Ishikawa (cell line): Measurements from ENCODE around the gene RPL3.

Source experiments
- CEBPB ChIP-seq: IDR thresholded peaks from 2 replicates; pipeline ENCODE4 v1.6.1; 2012
- EP300 ChIP-seq: IDR thresholded peaks from 2 replicates; pipeline ENCODE4 v1.6.1; 2012; ENCODE audit warnings: borderline replicate concordance
- RAD21 ChIP-seq: IDR thresholded peaks from 2 replicates; pipeline ENCODE4 v1.6.1; 2012; ENCODE audit warnings: low read depth
- TAF1 ChIP-seq: IDR thresholded peaks from 2 replicates; pipeline ENCODE4 v1.6.1; 2012; ENCODE audit warnings: low read depth, mild to moderate bottlenecking
- TEAD4 ChIP-seq: IDR thresholded peaks from 2 replicates; pipeline ENCODE4 v1.6.1; 2012
- TF ChIP-seq, protein P1 (sequence below): IDR thresholded peaks from 2 replicates; pipeline ENCODE4 v1.6.1; 2012
- TF ChIP-seq, protein P2 (sequence below): IDR thresholded peaks from 2 replicates; pipeline ENCODE4 v1.6.1; 2012; ENCODE audit warnings: low read depth, mild to moderate bottlenecking

DNA sequence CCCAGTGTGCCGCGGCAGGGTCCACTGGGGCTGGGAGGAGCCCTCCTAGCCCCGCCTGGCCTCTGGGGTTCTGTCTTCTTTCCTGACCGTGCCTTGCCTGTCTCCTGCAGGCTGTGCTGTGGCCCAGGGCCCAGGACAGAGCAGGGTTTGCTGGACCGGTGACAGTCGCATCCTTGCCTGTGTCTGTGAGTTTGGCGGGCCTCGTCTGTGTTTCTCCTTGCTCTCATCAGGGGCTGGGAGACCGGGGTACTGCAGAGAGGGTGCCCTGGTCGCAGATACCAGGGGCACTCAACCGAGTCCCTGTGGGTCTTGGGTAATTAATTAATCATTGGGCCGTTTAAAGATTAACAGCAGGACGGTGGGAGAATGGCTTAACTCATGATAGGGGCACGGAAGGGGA is 29.9 kb downstream of the RPL3 start:
- TF ChIP-seq TEAD4 (no peak), RAD21 (no peak), CEBPB (no peak), EP300 (peak; percentile 55; the same call in 1 of the 2 replicates), TAF1 (no peak)
- TF ChIP-seq, protein P1, sequence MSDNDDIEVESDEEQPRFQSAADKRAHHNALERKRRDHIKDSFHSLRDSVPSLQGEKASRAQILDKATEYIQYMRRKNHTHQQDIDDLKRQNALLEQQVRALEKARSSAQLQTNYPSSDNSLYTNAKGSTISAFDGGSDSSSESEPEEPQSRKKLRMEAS = no peak
- TF ChIP-seq, protein P2, sequence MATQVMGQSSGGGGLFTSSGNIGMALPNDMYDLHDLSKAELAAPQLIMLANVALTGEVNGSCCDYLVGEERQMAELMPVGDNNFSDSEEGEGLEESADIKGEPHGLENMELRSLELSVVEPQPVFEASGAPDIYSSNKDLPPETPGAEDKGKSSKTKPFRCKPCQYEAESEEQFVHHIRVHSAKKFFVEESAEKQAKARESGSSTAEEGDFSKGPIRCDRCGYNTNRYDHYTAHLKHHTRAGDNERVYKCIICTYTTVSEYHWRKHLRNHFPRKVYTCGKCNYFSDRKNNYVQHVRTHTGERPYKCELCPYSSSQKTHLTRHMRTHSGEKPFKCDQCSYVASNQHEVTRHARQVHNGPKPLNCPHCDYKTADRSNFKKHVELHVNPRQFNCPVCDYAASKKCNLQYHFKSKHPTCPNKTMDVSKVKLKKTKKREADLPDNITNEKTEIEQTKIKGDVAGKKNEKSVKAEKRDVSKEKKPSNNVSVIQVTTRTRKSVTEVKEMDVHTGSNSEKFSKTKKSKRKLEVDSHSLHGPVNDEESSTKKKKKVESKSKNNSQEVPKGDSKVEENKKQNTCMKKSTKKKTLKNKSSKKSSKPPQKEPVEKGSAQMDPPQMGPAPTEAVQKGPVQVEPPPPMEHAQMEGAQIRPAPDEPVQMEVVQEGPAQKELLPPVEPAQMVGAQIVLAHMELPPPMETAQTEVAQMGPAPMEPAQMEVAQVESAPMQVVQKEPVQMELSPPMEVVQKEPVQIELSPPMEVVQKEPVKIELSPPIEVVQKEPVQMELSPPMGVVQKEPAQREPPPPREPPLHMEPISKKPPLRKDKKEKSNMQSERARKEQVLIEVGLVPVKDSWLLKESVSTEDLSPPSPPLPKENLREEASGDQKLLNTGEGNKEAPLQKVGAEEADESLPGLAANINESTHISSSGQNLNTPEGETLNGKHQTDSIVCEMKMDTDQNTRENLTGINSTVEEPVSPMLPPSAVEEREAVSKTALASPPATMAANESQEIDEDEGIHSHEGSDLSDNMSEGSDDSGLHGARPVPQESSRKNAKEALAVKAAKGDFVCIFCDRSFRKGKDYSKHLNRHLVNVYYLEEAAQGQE = no peak
